HG03196 (cell line): ENCODE measurements around the gene TBC1D22B.
A peak's percentile ranks its signal among the peaks of the same experiment; 100 is the strongest.
"Not testable (repeated sequence)": the region's sequence is repeated elsewhere in the genome, so short reads cannot be mapped to it uniquely, and the experiment has no call there.

ENCODE experiments used
- ATAC-seq: cut with Tn5 transposase; IDR thresholded peaks from one replicate; pipeline ENCODE4 v1.9.1; 2021; ENCODE audit not compliant: unreplicated experiment

Gene TBC1D22B

DNA sequence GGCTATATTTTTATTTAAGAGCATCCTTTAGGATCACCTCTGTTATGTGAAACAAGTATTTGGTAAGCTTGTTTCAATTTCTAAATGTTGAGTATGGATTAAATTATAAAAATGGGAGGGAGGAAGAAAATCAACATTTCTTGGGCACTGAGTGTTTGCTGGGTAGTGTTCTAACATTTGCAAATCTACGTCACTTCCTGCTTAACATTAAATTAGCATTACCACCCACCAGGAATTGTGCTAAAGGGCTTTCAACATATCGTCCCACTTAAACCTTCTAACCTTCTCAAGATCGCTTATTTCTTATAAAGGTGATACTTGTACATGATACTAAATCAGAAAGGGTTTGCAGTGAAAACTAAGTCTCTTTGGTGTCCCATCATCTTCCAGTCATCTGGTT lies 8.3 kb downstream of the TBC1D22B start:
- no peak for ATAC-seq

DNA sequence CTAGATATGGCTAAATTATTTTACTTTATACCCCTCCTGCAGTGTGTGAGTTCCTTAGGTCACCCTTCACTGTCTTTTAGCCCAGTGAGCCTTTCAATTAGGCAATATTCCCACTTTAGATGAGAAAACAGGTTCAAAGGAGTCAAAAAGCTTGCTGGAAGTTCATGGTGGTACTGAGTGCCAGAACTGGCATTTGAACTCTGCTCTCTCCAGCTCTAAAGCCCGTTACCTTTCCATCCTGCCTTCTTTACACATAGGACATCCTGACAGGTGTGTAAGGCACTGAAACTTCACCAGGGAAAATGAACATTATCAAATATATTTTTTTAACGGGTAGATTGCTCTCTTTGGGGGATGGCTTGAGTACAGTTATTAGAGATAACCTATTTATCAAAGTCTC lies 11.5 kb downstream of the TBC1D22B start:
- no peak for ATAC-seq

DNA sequence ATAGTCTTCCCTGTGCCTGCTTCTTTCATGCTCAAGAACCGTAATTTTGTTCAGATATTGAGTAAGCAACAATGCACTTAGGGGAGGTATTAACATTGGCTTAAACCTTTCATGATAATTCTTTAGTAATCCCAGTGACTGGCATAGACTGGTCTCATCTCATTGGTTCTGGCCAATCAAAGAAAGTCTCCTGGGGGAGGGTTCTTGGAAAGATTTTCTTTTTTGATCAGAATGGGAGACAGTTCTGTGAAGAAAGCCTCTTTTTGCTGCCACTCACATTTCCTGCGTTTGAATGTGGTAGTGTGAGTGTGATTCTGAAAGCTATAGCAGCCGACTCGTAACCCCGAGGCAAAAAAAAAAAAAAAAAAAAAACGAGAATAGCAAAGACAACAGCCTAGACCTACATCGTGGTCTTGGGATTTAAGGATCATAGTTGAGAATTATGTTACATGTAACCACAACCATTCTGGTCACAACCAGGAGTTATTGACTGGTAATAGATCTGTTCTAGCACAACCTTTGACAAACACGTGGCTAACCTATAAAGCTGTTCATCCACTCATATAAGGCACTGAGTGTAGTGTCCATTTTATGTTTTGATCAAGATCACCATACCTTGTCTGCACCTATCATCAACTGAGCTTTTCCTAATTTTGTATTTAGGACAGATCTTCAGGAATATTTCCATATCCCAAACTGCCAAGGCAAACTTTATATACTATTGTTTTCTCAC lies 15.4 kb downstream of the TBC1D22B start:
- no peak for ATAC-seq

DNA sequence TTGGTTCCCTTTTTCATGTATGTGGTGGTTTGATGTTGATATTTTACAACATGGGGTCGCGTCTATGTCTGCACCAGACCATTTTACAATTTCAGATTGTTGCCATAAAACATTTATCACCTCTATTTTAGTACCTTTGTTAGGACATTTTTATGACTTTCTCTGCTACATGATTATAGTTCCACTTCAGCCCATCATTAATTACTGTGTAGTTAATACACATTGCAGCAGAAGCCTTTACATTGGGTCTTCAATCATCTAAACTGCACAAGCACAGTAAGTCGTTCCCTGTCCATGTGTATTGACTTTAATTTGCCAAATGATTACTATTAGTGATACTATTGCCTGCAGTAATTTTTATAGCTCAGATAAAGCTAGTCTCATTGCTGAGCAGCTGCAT lies 16.1 kb downstream of the TBC1D22B start:
- no peak for ATAC-seq

DNA sequence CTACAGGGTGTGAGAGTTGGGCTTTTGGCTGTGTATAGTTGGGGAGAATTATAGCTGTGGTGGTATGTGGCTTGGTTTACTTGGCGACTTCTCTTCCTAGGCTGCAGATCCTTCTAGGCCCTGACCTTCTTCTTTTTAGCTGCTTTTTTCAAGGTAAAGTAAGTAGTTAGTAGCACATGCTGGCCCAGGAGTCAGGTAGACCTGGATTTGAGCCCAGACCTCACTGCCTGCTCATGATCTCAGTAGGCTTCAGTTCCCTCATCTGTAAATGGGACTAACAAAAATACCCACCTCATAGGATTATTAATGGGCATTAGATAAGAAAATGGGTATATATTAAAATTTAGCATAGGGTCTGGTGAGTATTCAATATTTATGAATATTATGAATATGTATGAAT lies 17.8 kb downstream of the TBC1D22B start:
- ATAC-seq, result no peak

DNA sequence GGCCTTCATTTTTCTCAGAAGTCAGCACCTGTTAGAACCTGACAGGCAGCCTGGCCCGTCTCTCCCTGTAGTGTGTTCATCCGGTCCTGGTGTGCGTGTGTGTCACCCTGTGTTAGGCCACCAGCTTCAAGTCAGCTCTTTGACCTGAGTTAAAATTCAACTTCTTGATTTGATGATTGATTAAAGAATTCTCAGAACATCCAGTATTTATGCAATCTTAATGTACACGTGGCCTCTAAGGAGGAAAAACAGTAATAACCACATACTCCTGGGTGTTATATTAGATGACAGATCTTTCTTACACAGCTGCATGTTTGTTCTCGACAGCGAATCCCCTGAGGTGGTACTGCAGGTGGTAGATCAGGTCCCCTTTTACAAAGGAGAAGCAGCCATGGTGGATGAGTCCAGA lies 19.4 kb downstream of the TBC1D22B start:
- ATAC-seq, result peak; percentile 56

DNA sequence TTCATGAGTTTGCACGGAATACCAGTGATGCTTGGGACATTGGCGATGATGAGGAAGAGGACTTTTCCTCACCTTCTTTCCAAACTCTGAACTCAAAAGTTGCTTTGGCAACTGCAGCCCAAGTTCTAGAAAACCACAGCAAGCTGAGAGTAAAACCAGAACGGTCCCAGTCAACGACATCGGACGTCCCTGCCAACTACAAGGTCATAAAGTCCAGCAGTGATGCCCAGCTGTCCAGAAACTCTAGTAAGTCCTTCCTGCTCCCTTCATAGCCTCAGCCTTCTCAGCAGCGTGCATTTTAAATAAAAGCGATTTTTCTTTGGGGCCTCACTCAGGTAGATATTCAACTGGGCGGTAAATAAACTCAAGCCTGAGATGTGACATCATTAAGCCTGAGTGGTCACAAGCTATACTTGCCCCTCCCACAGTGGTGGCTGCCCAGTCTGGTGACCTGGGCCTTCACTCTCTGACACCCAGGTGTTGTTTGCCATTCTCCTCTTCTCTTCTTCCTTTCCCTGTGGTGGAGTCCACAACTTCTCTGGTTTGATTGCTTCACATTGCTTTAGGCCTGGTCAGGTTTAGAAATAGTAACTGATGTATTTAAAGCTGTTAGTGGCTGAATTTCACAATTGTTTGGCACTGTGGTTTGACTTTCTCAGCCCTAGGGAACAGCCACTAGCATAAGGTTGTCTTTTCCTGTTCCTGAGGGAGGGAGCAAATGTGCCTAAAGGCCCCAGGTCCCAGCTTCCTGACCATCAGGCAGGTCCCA lies 22.0 kb downstream of the TBC1D22B start:
- no peak for ATAC-seq

DNA sequence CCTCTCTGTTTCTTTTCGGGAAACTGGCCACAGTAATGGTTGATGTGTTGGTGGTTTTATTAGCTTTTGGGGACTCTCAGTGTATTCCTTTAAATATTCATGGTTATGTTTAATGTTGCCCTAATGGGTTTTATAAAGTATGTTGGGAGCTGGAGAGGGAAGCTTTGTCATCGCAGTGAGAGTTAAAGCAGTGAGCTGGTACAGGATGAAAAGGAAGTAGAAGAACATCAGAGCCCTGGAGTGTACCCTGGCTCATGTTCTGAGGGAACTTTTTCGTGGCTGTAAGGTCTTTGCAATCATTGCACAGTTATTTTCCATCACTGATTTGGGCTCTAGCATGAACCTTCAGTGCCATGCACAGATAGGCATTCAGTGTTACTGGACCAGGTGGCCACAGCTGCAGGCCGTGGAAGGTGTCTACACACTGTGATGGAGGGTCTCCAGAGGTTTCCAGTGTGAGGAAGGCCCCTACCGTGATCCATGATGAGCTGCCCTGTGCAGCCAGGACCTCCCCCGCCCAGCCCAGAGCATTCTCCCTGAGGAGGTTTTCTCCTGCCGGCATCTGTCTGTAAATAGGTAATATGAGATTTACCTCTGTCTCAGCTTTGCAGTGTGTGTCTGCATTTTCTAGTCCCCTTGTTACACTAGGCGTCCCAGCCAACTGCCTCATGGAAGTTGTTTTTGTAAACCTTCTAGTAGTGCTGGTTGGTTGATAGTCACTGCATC lies 22.8 kb downstream of the TBC1D22B start:
- no peak for ATAC-seq

DNA sequence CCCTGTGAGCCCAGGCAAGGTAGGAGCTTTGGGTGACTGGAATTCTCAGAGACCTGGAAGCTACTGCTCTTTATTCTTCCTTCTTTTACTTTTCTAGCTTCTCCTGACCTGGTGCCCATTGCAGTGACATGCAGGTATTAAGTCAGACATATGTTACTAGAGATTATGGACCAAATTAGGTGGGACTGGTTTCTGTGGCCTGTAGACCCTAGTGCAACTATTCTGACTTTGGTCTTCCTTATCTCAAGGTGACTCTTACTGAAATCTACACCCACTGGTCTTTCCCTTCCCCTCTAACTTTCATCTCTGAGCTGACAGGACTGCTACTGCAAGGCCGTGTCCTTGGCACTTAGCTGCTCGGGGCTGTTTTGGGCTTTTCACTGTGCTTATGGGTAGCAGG lies 24.8 kb downstream of the TBC1D22B start:
- no peak for ATAC-seq

DNA sequence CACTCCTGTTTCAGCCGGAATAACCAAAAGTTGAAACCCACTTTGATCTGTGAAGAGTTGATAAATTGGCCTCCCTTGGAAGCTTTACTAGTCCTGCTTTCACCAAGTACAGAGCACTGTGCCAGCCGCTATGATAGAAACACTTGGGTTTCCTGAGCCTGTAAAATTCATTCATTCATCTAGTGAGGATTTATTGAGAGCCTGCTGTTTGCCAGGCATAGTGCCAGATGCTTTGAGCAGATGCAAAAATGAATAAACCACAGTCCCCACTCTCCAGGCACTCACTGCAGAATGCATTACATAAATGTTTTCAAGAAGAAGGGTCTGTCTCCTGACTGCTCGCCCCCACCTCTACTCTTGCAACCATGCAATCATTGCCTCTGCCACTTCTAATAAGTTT lies 25.7 kb downstream of the TBC1D22B start:
- no peak for ATAC-seq

DNA sequence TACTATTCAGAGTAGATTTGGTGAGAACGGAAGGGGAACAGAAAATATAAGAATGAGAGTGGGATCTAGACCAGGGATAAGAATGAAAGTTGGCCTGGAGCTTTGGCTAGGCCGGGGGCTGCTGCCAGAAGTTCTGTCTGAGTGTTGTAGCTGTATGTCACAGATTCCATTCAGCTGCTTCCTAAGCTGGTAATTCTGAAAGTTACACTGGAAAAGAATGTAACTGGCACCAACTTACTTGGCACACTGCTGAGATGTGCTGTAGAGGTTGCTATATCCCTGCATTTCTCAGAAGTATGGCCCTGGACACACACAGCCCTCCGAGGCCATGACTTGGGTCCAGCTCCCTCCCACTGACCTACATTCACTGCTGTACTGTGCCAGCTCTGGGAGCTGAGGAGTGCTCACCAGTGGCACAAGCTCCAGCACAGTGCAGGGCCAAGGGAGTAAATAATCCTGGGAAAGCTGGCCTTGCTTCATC lies 26.1 kb downstream of the TBC1D22B start:
- ATAC-seq, result no peak

DNA sequence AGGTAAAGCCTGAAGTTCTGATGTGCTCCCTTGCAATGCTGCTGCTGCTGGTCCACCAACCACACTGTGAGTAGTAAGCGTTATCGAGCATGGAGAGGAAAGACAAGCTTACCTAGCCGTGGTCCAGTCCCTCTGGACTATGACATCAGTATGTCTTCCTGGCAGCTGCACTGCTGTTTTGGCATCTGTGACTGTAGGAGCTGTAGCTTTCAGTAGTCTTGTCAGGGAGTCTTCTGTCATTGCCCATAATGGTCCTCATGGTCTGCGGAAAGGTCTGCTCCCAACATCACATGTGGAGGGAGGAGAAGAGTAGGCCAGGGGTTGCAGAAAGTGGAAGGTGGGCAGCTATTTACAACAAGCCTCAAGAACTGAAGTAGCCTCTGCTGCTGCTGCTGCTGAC lies 27.2 kb downstream of the TBC1D22B start:
- ATAC-seq, result no peak

DNA sequence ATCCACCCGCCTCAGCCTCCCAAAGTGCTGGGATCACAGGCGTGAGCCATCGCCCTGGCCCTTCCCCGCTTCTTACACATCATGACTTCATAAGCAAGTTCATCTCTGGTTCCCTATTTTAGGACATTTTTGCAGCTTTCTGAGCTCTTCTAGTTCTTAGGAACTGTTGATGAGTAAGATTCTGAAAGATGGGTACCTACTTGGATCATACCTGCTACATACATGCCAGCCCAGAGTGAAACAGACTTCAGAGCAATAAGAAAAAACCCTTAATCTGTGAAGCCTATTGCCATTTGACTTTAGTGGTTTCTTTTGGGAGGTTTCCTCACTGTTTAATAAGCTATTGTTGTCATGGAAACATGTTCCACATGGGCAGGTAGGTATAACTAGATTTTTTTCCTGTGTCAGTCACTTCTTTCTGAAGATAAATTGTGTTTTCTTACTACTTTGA lies 28.3 kb downstream of the TBC1D22B start:
- ATAC-seq, result peak; percentile 44

DNA sequence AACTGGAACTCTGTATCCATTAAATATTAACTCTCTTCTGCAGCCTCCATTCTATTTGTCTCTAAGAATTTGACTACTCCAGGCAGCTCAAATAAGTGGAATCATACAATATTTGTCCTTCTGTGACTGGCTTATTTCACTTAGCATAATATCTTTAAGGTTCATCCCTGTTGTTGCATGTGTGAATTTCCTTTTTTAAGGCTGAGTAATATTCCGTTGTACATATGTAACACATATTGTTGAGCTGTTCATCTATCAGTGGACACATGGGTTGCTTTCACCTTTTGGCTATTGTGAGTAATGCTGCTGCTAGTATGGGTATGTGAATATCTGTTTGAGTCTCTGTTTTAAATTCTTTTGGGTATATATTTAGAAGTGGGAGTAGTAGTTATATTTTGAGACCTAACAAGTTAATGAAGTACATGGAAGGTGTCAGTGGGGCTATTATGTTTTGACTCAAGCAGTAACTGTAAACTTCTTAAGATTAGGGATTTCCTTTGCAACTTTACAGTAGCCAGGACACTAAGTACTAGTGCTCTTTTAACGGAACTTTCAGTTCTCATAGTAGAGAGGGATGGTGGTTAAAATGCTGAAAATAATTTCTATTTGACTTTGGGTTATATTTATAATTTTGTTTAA lies 30.1 kb downstream of the TBC1D22B start:
- no peak for ATAC-seq

DNA sequence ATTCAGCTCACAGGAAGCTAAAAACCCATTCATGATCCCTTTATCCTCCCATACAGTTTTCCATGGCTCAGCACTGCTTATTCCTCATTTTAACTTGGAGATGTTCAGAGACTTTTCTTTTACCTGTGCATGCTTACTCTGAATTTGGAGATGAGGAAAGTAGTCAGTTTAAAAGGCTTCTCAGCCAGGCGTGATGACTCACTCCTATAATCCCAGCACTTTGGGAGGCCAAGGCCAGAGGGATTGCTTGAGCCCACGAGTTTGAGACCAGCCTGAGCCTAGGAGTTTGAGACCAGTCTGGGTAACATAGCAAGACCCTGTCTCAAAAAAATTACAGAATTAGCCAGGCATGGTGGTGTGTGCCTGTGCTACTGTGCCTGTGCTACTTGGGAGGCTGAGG lies 30.7 kb downstream of the TBC1D22B start:
- ATAC-seq, result no peak

DNA sequence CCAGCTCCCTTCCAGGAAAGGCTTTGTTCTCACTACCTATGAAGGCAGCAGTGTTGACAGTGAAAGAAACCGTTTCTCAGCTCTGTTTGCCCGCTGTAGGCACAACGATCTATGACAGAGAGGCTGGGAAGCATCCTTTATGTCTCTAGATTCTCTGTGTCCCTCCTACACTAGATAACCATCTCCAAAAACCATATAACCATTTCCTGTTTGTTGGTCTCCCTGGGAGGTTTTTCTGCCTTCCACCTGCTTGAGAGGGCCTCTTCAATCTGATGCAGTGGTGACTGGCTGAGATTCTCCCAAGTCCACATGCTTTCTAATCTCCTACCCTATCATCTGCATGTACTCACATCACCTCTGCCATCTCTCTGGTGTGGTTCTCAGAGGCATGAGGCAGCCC lies 32.4 kb downstream of the TBC1D22B start:
- no peak for ATAC-seq

DNA sequence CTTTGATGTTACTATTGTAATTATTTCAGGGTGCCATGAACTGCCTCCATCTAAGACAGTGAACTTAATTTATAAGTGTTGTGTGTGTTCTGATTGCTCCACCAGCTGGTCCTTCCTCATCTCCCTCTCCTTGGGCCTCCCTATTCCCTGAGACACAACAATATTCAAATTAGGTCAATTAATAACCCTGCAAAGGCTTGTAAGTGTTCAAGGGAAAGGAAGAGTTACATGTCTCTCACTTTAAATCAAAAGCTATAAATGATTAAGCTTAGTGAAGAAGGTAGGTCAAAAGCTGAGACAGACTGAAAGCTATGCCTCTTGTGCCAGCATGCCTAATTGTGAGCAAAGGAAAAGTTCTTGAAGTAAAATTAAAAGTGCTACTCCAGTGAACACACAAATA lies 35.9 kb downstream of the TBC1D22B start:
- no peak for ATAC-seq

DNA sequence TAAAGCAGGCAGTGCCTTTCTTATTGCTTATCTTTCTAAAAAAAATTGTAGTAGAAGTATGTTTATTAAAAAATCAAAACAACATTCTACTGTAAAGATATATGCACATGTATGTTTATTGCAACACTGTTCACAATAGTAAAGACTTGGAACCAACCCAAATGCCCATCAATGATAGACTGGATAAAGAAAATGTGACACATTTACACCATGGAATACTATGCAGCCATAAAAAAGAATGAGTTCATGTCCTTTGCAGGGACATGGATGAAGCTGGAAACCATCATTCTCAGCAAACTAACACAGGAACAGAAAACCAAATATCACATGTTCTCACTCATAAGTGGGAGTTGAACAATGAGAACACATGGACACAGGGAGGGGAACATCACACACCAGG lies 40.1 kb downstream of the TBC1D22B start:
- not testable (repeated sequence) for ATAC-seq

DNA sequence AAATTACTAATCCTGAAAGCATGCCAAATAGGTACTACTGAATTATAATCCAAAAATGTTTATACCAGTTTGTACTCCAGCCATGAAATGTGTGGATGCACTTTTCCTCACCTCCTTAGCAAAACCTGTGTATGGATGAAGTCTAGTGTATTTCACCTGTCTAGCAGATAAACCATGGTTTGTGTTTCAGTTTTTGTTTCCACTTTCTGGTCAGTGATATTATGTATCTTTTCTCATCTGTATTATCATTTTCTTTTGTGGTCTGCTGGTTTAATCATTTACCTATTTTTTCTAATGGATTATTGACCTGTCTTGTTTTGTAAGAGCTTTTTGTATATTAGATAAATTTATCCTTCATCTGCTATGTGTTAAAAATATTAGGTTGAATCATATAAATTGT lies 41.4 kb downstream of the TBC1D22B start:
- peak; percentile 66 for ATAC-seq

DNA sequence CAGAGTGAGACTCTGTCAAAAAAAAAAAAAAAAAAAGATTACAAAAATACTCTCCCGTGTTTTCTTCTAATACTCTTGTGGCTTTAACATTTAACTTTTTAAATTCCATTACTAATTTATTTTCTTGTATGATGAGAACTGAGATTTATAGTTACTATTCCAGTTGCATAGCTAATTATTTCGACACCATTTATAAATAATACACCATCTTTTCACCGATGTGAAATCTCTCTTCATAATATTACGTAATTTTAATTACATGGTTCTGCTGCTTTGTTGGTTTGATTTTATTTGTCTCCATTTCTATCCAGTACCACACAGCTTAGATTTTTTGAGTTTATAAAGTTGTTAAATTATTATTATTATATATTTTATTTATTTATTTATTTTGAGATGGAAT lies 42.4 kb downstream of the TBC1D22B start:
- ATAC-seq, result no peak

DNA sequence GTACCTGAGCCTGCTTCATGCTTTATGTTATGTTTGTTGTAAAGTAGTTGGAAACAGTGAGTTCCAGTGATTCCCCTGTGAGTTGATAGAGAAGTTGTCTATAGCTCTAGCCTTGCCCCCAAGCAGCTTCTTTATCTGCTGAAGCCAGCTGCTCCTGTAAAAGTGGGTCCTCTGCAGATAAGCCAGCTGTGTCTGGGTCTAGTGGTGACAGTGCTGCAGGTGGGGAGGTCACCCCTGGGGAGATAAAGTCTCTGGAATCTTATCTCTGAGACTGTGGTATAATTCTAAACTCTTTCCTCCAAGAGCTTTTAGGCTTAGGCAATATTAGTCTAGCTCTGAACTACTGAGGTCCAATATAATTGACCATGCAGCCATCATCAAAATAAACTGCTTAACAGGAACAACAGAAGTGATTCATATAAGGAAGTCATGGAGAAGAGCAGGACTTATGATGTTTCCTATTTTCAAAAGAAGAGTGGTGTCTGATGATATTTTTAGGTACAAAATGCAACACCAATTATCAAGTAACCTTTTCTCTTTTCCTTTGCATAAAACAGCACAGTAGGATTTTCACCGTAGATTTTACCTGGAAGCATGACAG lies 44.6 kb downstream of the TBC1D22B start:
- ATAC-seq, result no peak
